HG02973 (cell line): ENCODE results near the gene ASTN1.

Experiments
- ATAC-seq: cut with Tn5 transposase; IDR thresholded peaks from one replicate; pipeline ENCODE4 v1.9.1; 2021; ENCODE audit warnings: moderate library complexity; ENCODE audit not compliant: unreplicated experiment

Gene ASTN1

DNA sequence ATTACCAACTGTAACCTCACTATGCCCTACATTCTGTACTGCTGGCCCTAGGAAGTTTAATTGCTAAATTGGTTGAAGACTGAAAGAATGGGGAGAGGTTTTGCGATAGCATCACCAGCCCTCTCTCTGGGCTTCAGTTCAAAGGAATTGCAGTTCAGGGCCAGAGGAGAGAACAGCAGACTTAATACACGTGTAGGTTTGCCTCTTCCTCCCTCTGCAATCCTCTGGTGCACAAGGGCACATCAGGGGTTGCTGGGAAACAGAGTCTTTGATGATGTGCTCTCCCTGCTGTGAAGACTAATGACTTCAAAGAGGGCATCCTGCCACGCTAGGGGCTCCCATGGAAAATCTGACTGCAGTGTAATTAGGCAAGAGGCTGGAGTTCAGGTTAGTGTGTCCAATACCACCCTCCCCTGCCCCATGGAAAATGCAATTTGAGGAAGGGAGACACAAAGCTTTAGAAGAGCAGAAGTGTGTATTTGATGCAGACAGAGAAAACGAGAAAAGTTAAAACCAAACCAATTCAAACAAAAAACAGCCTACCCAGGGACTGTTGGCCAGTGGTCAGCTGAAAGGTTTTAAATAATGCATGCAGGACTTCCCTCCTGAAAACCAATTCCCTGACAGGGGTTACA, 167.9 kb downstream of the ASTN1 start:
- ATAC-seq = no peak

DNA sequence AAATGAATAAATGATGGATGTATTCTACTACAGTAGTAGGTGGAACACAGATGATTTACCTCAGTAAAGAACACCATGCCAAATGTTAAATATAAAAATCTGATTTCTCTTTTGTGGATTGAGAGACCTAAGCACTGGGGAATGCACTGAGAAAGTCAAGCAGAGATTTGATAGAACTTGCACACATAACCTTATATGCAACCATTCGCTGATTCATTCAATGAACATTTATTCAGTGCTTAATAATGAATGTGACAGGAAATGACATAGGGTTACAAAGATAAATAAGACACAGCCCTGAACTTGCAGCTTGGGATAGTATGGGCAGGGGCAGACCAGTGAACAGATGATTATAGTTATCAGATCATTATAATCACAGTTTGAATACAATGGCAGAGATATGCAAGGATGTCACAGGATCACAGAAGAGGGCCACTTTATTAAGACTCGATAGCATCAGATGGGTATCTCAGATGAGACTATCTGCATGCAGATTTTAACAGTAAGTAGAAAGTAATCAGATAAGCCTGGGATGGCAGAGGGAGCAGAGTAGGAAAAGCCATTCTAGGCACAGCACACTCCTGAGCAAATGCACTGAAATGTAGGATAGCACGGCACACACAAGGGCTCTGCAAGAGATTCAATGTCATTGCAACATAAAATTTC, 169.4 kb downstream of the ASTN1 start:
- no peak for ATAC-seq

GRCh38 chr1:176993587-176993986, 170.9 kb downstream of the ASTN1 start:
- ATAC-seq = no peak

- no peak for ATAC-seq
Observed at GRCh38 chr1:176989754-176990153, 174.8 kb downstream of the ASTN1 start.

- no peak for ATAC-seq
Observed at GRCh38 chr1:176989023-176989422, 175.5 kb downstream of the ASTN1 start.

- ATAC-seq = no peak
Observed at GRCh38 chr1:176987016-176987415, 177.5 kb downstream of the ASTN1 start.

- ATAC-seq = no peak
Observed at GRCh38 chr1:176983731-176984130, 180.8 kb downstream of the ASTN1 start.

DNA sequence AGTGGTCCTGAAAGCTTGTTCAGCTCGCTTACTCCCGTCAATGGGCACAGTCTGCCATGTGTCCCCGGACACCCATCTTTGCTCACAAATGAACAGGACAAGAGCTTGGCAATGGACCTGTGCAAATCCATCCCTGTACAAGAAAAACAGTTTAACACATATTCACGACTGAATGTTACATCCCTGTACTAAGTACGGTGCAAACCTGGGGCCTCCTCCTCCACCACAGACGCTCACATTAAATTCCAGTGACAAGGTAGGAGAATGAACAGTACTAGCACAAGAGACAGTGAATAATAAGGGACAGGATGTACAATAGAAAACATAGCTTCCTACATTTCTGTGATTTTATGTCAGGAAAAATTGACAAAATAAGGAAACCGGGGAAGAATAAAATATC, 187.7 kb downstream of the ASTN1 start:
- ATAC-seq = no peak

GRCh38 chr1:176976225-176976624, 188.3 kb downstream of the ASTN1 start:
- ATAC-seq = no peak

DNA sequence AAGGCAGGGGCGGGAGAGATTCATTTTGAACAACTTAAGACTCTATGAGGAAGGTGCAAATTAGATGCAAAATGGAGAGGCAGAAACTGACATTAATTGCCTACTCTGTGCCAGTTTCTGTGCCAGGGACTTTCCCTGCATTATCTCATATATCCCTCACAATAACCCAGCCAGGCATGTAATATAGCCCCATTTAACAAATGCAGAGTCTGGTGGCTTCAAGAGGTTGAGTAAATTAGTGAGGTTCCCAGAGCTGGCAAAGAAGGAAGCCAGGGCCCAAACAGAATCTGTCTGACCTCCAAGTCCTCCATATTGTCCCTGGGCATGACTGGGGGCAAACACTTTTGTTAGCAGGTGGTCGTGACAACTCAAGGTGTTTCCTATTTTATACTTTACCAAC, 199.8 kb downstream of the ASTN1 start:
- no peak for ATAC-seq

DNA sequence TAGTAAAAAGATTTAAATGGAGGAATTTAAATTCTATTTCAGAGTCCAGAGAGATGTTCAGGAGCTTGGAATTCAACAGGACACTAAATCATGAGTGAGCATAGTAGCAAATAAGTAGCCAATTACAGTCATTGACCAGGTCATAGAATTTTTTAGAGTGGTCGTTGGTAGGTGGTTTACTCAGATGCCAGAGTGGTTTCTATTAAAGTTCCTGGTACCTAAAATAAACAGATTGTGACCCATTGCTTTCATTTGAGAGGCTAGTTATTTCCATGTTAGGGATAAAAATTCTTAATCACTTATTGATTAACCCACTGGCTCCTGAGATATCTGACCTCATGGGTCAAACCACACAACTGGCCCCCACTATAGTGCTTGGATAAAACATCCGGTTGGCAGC, 201.3 kb downstream of the ASTN1 start:
- ATAC-seq = no peak

- ATAC-seq = no peak
Observed at GRCh38 chr1:176961678-176962077, 202.8 kb downstream of the ASTN1 start.

- no peak for ATAC-seq
Observed at GRCh38 chr1:176959191-176959820, 205.2 kb downstream of the ASTN1 start.

DNA sequence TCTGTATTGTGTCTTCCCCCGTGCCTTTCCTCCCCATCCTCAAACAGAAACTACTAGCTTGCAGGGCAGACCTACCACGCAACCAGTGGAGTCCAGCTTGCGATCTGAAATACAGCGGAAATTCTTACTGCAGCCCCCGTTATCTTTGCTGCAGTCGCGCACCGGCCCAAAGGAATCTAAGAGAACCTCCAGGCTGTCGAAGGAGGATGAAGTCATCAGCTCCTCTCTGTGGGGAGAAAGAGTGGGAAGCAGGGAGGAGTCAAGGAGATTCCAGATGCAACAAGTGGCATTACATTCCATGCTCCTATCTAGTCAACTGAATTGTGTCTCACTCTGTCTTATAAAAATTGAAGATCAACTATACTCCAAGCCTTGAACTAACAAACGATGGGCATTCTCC, 206.9 kb downstream of the ASTN1 start:
- ATAC-seq = no peak

- no peak for ATAC-seq
Observed at GRCh38 chr1:176954242-176954641, 210.3 kb downstream of the ASTN1 start.

- no peak for ATAC-seq
Observed at GRCh38 chr1:176950736-176951324, 213.7 kb downstream of the ASTN1 start.

GRCh38 chr1:176949033-176949662, 215.4 kb downstream of the ASTN1 start:
- peak; percentile 80 for ATAC-seq

GRCh38 chr1:176944606-176945005, 219.9 kb downstream of the ASTN1 start:
- no peak for ATAC-seq

- ATAC-seq = no peak
Observed at GRCh38 chr1:176943783-176944182, 220.7 kb downstream of the ASTN1 start.

DNA sequence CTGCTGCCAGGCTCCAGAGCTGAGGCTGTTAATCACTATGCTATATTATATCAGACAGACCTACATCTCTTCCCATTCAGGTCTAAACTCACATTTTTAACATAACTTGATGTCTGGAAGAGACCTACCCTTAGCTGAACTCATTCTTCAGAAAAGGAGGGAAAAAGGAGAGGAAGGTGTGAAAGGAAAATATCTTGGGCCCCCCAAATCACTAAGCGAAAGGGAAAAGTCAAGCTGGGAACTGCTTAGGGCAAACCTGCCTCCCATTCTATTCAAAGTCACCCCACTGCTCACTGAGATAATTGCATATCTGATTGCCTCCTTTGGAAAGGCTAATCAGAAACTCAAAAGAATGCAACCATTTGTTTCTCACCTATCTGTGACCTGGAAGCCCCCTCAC, 222.2 kb downstream of the ASTN1 start:
- ATAC-seq = no peak

DNA sequence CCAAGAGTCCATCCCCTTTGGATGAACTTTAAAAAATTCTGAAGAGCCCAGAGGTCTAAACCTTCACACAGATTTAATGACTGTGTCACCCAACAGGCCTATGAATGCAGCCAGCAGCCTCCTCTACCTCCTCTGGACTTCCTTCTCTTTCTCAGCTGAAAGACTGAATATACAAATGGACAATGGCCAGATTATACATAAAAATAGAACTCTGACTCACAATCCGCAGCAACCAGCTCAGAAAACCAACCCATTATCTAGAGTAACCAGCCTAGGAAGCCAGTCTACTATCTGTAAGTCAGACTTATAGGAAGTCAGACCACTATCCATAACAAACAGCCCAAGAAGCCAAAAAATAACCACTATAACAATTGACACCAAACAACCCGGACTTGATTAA, 224.5 kb downstream of the ASTN1 start:
- no peak for ATAC-seq

DNA sequence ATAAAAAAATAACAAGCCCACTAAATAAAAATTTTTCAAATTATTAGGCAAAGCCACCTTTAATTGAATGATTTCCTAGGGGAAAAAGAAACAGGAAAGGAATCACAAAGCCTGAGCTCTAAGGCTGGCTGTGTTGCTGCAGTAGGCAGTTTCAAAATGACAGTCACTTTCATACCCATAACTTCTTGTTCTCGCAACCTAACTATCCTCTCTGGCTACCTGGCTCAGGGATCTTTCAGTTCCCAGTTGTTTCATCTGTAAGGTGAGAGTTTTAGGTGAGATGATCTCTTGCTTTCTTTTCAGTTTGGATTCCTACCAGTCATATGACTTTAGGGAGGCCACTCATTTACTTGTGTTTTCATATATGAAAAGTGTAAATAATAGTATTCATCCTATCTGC, 226.1 kb downstream of the ASTN1 start:
- no peak for ATAC-seq
